Measurements from ENCODE around the gene VPS37C.

DNA sequence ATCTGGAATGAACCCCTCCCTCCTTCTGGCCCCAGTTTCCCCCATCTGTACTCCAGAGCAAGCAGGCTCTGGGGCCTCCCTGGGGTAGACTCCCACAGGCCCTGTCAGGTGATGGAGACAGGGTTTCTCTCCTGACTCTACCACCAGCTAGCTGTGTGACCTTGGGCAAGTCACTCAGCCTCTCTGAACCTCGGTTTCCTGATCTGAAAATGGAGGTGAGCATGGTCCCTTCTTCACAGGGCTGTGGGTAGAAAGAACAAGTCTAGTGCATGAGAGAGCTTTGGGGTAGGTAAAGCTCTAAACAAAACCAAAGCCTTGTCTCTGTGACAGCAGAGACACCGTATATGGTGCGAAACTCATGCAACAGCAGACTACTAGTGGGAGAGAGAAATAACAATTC, 53.3 kb downstream of the VPS37C start:
- TF ChIP-seq TEAD4 (IDR thresholded peaks at IDR 0.05) (no peak), MAX (IDR thresholded peaks at IDR 0.05) (no peak), EP300 (IDR thresholded peaks at IDR 0.05; ENCODE audit: borderline replicate concordance) (no peak)
- TF ChIP-seq, protein P1, sequence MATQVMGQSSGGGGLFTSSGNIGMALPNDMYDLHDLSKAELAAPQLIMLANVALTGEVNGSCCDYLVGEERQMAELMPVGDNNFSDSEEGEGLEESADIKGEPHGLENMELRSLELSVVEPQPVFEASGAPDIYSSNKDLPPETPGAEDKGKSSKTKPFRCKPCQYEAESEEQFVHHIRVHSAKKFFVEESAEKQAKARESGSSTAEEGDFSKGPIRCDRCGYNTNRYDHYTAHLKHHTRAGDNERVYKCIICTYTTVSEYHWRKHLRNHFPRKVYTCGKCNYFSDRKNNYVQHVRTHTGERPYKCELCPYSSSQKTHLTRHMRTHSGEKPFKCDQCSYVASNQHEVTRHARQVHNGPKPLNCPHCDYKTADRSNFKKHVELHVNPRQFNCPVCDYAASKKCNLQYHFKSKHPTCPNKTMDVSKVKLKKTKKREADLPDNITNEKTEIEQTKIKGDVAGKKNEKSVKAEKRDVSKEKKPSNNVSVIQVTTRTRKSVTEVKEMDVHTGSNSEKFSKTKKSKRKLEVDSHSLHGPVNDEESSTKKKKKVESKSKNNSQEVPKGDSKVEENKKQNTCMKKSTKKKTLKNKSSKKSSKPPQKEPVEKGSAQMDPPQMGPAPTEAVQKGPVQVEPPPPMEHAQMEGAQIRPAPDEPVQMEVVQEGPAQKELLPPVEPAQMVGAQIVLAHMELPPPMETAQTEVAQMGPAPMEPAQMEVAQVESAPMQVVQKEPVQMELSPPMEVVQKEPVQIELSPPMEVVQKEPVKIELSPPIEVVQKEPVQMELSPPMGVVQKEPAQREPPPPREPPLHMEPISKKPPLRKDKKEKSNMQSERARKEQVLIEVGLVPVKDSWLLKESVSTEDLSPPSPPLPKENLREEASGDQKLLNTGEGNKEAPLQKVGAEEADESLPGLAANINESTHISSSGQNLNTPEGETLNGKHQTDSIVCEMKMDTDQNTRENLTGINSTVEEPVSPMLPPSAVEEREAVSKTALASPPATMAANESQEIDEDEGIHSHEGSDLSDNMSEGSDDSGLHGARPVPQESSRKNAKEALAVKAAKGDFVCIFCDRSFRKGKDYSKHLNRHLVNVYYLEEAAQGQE (IDR thresholded peaks at IDR 0.05; ENCODE audit: low read depth), result no peak
